ENCODE results near the gene GARIN1A.
"Not testable (repeated sequence)": the region's sequence is repeated elsewhere in the genome, so short reads cannot be mapped to it uniquely, and the experiment has no call there.

The GARIN1A gene

GRCh38 chr7:128688492-128688891 is 16.4 kb downstream of the GARIN1A start:
- Histone ChIP-seq H3K27me3 (ENCODE audit: control insufficient read depth, insufficient read depth, low read length) (no peaks in the 10 kb centered on the region), H3K9me3 (ENCODE audit: control insufficient read depth, low read length) (no peaks in the 10 kb centered on the region), H3K36me3 (ENCODE audit: control insufficient read depth, insufficient read depth, low read length) (no peaks in the 10 kb centered on the region), H3K9ac (ENCODE audit: low read length) (no peak overlapping the region), H3K4me3 (ENCODE audit: low read length) (no peak overlapping the region), H3K4me1 (ENCODE audit: control insufficient read depth, insufficient read depth, low read length) (no peaks in the 10 kb centered on the region)

- H3K4me1 ChIP-seq (ENCODE audit: control insufficient read depth, insufficient read depth, low read length); H3K27me3 ChIP-seq (ENCODE audit: control insufficient read depth, insufficient read depth, low read length); H3K9ac ChIP-seq (ENCODE audit: low read length); H3K4me3 ChIP-seq (ENCODE audit: low read length); H3K9me3 ChIP-seq (ENCODE audit: control insufficient read depth, low read length); H3K36me3 ChIP-seq (ENCODE audit: control insufficient read depth, insufficient read depth, low read length): not testable (repeated sequence)
These were observed 17.3 kb downstream of the GARIN1A start for GRCh38 chr7:128689161-128689935.

- no peak overlapping the region for H3K9ac ChIP-seq (ENCODE audit: low read length)
- H3K4me1 ChIP-seq (ENCODE audit: control insufficient read depth, insufficient read depth, low read length), result no peaks in the 10 kb centered on the region
These were observed 19.1 kb downstream of the GARIN1A start for GRCh38 chr7:128691227-128691626.

GRCh38 chr7:128692623-128693270 is 20.7 kb downstream of the GARIN1A start:
- no peak overlapping the region for H3K4me3 ChIP-seq (ENCODE audit: low read length)

More at GRCh38 chr7:128691227-128691626, 19.1 kb downstream of the GARIN1A start:
- peaks cover 5% of the 10 kb centered on the region for H3K27me3 ChIP-seq (ENCODE audit: control insufficient read depth, insufficient read depth, low read length)
- H3K4me3 ChIP-seq (ENCODE audit: low read length), result no peak overlapping the region
- H3K36me3 ChIP-seq (ENCODE audit: control insufficient read depth, insufficient read depth, low read length), result no peaks in the 10 kb centered on the region
- H3K9me3 ChIP-seq (ENCODE audit: control insufficient read depth, low read length), result no peaks in the 10 kb centered on the region

GRCh38 chr7:128693373-128694015 is 21.4 kb downstream of the GARIN1A start:
- H3K36me3 ChIP-seq (ENCODE audit: control insufficient read depth, insufficient read depth, low read length), result no peaks in the 10 kb centered on the region
- peaks cover 9% of the 10 kb centered on the region for H3K4me1 ChIP-seq (ENCODE audit: control insufficient read depth, insufficient read depth, low read length)
- H3K9me3 ChIP-seq (ENCODE audit: control insufficient read depth, low read length), result no peaks in the 10 kb centered on the region
- peaks cover 27% of the 10 kb centered on the region for H3K27me3 ChIP-seq (ENCODE audit: control insufficient read depth, insufficient read depth, low read length)
- no peak overlapping the region for H3K9ac ChIP-seq (ENCODE audit: low read length)
- no peak overlapping the region for H3K4me3 ChIP-seq (ENCODE audit: low read length)

More at GRCh38 chr7:128692623-128693270, 20.7 kb downstream of the GARIN1A start:
- Histone ChIP-seq H3K27me3 (ENCODE audit: control insufficient read depth, insufficient read depth, low read length) (peaks cover 20% of the 10 kb centered on the region), H3K9ac (ENCODE audit: low read length) (no peak overlapping the region), H3K4me1 (ENCODE audit: control insufficient read depth, insufficient read depth, low read length) (peaks cover 9% of the 10 kb centered on the region), H3K9me3 (ENCODE audit: control insufficient read depth, low read length) (no peaks in the 10 kb centered on the region), H3K36me3 (ENCODE audit: control insufficient read depth, insufficient read depth, low read length) (no peaks in the 10 kb centered on the region)

DNA sequence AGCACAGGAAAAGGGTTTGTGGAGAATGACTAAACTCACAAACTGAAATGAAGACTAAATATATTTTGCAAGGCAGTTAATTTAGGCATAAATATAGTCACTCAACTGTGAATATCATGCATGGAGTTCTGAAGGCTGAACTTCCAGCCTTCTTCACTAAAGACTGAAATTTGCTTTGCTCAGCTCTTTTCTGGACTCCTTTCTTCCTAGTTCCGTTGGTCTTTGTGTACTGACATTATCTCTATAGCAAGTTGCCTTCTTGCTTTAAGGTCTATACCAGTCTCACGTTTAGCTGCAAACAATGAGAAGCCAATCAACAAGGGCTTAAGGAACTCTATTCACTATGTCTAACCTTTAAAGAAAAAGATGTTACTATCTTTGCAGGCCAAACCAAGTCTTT is 22.6 kb downstream of the GARIN1A start:
- no peaks in the 10 kb centered on the region for H3K9me3 ChIP-seq (ENCODE audit: control insufficient read depth, low read length)
- peaks cover 38% of the 10 kb centered on the region for H3K27me3 ChIP-seq (ENCODE audit: control insufficient read depth, insufficient read depth, low read length)
- H3K4me3 ChIP-seq (ENCODE audit: low read length), result no peak overlapping the region
- no peak overlapping the region for H3K9ac ChIP-seq (ENCODE audit: low read length)
- H3K36me3 ChIP-seq (ENCODE audit: control insufficient read depth, insufficient read depth, low read length), result no peaks in the 10 kb centered on the region
- peaks cover 9% of the 10 kb centered on the region for H3K4me1 ChIP-seq (ENCODE audit: control insufficient read depth, insufficient read depth, low read length)

DNA sequence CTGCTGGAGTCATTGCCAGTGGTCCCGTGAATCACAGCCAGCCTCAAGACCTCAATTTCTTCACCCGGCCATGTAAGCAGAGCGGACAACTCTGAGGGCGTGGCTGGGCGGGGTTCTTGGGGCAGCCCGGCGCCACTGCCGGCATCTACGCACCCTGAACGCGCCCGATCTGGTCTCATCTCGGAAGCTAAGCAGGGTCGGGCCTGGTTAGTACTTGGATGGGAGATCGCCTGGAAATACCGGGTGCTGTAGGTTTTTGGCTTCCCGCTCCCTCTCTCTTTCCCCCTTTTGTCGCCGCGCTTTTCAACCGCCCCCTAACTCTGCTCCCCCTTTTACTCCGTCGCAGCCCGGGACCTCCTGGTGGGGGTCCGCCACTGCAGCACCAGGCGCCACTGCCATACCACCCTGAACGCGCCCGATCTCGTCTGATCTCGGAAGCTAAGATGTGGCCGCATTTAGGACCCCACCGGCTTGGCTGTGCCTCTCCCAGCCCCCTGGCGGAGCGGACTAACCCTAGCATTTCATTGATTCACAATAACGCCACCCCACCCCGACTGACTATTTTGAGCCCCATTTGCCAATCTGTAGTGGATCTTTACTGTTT is 25.3 kb downstream of the GARIN1A start:
- peaks cover 38% of the 10 kb centered on the region for H3K27me3 ChIP-seq (ENCODE audit: control insufficient read depth, insufficient read depth, low read length)
- H3K4me3 ChIP-seq (ENCODE audit: low read length), result no peak overlapping the region
- no peaks in the 10 kb centered on the region for H3K36me3 ChIP-seq (ENCODE audit: control insufficient read depth, insufficient read depth, low read length)
- peak overlapping the region; percentile 15 for H3K9ac ChIP-seq (ENCODE audit: low read length)
- no peaks in the 10 kb centered on the region for H3K9me3 ChIP-seq (ENCODE audit: control insufficient read depth, low read length)
- peaks cover 9% of the 10 kb centered on the region for H3K4me1 ChIP-seq (ENCODE audit: control insufficient read depth, insufficient read depth, low read length)

- H3K27me3 ChIP-seq (ENCODE audit: control insufficient read depth, insufficient read depth, low read length), result peaks cover 38% of the 10 kb centered on the region
- no peaks in the 10 kb centered on the region for H3K9me3 ChIP-seq (ENCODE audit: control insufficient read depth, low read length)
- H3K9ac ChIP-seq (ENCODE audit: low read length), result no peak overlapping the region
- H3K4me1 ChIP-seq (ENCODE audit: control insufficient read depth, insufficient read depth, low read length), result peaks cover 9% of the 10 kb centered on the region
- no peaks in the 10 kb centered on the region for H3K36me3 ChIP-seq (ENCODE audit: control insufficient read depth, insufficient read depth, low read length)
- no peak overlapping the region for H3K4me3 ChIP-seq (ENCODE audit: low read length)
These were observed 27.2 kb downstream of the GARIN1A start for GRCh38 chr7:128699196-128699712.

DNA sequence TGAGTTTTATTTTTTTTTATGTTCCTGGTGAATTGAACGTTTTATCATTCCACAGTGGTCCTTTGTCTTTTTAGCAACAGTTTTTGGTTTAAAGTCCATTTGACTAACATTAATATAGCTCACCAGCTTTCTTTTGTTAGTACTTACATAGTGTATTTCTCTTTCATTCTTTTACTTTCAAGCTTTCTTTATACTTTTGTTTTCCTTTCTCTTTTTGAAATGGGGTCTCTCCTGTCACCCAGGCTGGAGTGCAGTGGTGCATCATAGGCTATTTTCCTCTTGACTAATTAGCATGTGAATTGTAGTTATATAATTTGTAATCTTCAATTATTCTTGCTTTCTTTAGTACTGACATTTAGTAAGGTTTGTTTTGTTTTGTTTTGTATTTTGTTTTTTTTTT is 27.8 kb downstream of the GARIN1A start:
- H3K4me1 ChIP-seq (ENCODE audit: control insufficient read depth, insufficient read depth, low read length), result peaks cover 9% of the 10 kb centered on the region
- H3K27me3 ChIP-seq (ENCODE audit: control insufficient read depth, insufficient read depth, low read length), result peaks cover 36% of the 10 kb centered on the region
- H3K9ac ChIP-seq (ENCODE audit: low read length), result no peak overlapping the region
- H3K36me3 ChIP-seq (ENCODE audit: control insufficient read depth, insufficient read depth, low read length), result no peaks in the 10 kb centered on the region
- no peak overlapping the region for H3K4me3 ChIP-seq (ENCODE audit: low read length)
- H3K9me3 ChIP-seq (ENCODE audit: control insufficient read depth, low read length), result no peaks in the 10 kb centered on the region

GRCh38 chr7:128701062-128701785 is 29.1 kb downstream of the GARIN1A start:
- Histone ChIP-seq H3K36me3 (ENCODE audit: control insufficient read depth, insufficient read depth, low read length) (no peaks in the 10 kb centered on the region), H3K4me3 (ENCODE audit: low read length) (no peak overlapping the region), H3K9ac (ENCODE audit: low read length) (no peak overlapping the region), H3K27me3 (ENCODE audit: control insufficient read depth, insufficient read depth, low read length) (peaks cover 33% of the 10 kb centered on the region), H3K4me1 (ENCODE audit: control insufficient read depth, insufficient read depth, low read length) (peaks cover 9% of the 10 kb centered on the region), H3K9me3 (ENCODE audit: control insufficient read depth, low read length) (no peaks in the 10 kb centered on the region)

GRCh38 chr7:128703609-128704241 is 31.6 kb downstream of the GARIN1A start:
- no peaks in the 10 kb centered on the region for H3K9me3 ChIP-seq (ENCODE audit: control insufficient read depth, low read length)
- H3K4me1 ChIP-seq (ENCODE audit: control insufficient read depth, insufficient read depth, low read length), result no peaks in the 10 kb centered on the region
- H3K36me3 ChIP-seq (ENCODE audit: control insufficient read depth, insufficient read depth, low read length), result no peaks in the 10 kb centered on the region
- no peak overlapping the region for H3K9ac ChIP-seq (ENCODE audit: low read length)
- no peak overlapping the region for H3K4me3 ChIP-seq (ENCODE audit: low read length)
- peaks cover 8% of the 10 kb centered on the region for H3K27me3 ChIP-seq (ENCODE audit: control insufficient read depth, insufficient read depth, low read length)

Data from mucosa of stomach (tissue), 1 donor.